A673 (cell line): ENCODE measurements around the gene GABRB2.

Source experiments
- CTCF ChIP-seq: fragments of 300-800, 200-600 bp; sonication (generic); conservative IDR thresholded peaks from 2 replicates; pipeline ENCODE4 v1.5.1; 2017; ENCODE audit warnings: low read depth, mild to moderate bottlenecking, antibody characterized with exemption, low read length, moderate library complexity, mixed read lengths
- EZH2 ChIP-seq: fragments of 200-600 bp; sonication (generic); IDR thresholded peaks from 2 replicates; pipeline ENCODE4 v1.6.1; 2017; ENCODE audit warnings: borderline replicate concordance, low read depth, mild to moderate bottlenecking, mixed read lengths, antibody characterized with exemption, low read length; ENCODE audit not compliant: poor library complexity, severe bottlenecking

DNA sequence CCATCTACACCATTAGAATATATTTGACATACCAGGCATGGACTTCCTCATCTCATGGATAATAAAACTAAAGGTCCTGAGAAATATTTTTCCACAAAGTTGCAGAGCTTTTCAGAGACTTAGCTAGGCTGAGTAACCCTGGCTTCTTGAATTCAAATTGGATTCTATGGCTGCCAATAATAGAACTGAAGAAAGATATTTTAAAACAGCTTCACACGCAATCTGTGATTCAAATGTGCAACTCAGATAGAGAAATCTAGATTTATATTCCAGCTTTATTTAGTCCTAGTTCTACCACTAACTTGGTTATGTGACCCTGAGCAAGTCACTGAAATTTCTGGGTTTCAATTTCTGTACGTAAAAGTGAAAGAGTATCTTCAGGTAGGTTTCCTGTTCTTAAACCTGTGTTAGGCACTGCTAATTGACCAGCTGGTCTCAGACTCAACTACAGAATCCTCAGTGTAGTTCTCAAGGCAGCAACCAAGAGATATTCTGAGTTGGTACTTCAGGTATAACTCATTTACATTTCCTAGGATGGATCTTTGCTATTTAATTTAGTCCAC, 235.3 kb downstream of the GABRB2 start:
- TF ChIP-seq CTCF (no peak), EZH2 (no peak)
